ENCODE data around the gene MSL3B.

MSL3B gene

DNA sequence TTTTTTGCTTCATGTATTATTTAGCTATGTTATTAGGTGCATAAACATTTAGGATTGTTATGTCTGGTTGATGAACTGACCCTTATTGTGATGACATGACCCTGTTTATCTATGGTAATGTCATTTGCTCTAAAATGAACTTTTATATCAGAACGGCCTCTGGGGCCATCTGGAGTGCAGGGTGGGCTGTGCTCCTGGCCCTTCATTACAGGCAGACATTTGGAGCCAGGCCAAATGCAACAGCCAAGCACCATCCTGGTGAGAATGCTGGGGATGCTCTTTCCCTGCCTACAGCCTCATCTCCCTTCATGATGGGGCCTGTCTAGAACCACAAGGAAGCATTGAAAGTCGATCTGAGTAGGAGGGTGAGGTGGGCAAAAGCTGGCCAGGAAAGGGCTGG, 51.9 kb downstream of the MSL3B start:
- no peak for ATAC-seq

DNA sequence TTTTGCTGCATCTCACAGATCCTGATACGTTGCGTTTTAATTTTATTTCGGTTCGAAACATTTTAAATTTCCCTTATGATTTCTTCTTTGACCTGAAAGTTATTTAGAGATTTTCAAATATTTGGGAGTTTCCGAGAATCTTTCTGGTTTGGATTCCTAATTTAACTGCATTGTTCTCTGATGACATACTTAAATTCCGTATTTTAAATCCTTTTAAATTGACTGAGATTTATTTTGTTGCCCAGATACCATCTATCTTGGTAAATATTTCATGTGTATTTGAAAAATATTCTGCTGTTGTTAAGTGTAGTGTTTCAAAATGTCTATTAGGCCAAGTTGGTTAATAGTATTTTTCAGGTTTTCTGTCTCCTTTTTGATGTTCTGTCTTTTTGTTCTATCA, 52.3 kb downstream of the MSL3B start:
- no peak for ATAC-seq

Data from activated CD4-positive, CD25-positive, alpha-beta regulatory T cell treated with anti-CD3 and anti-CD28 coated beads, Interleukin-2, amount 50 U/mL, for 24 hours (primary cell).